Mesothelial cell of epicardium (in vitro differentiated cells): ENCODE data around the gene RAD51B. TPM values are rescaled to one million over a fixed set of nuclear protein-coding genes. Genes with fewer than 3 reads are reported as not detected.

Experiments
- DNase-seq, 2 experiments: peaks; one replicate each; pipeline ENCODE4 v3.0.0; 2021; ENCODE audit warnings: low spot score in 2 of 2; ENCODE audit not compliant: unreplicated experiment in 2 of 2
- H3K27ac Mint-ChIP-seq: 2 replicates; pipeline ENCODE4 v1.8.0; 2021; ENCODE audit warnings: mixed read lengths
- H3K27me3 Mint-ChIP-seq: 2 replicates; pipeline ENCODE4 v1.8.0; 2021; ENCODE audit warnings: low read depth, mixed read lengths
- H3K36me3 Mint-ChIP-seq: 2 replicates; pipeline ENCODE4 v1.8.0; 2021; ENCODE audit warnings: mixed read lengths
- H3K4me1 Mint-ChIP-seq: 2 replicates; pipeline ENCODE4 v1.8.0; 2021; ENCODE audit warnings: mixed read lengths
- H3K4me3 Mint-ChIP-seq: 2 replicates; pipeline ENCODE4 v1.8.0; 2021; ENCODE audit warnings: mild to moderate bottlenecking, moderate library complexity, mixed read lengths
- H3K9me3 Mint-ChIP-seq: 2 replicates; pipeline ENCODE4 v1.8.0; 2021; ENCODE audit warnings: mixed read lengths
- total RNA-seq: library from RNA; stranded (reverse); gene quantifications from 3 replicates; pipeline ENCODE4 v1.2.1, GENCODE V29; 2021
- TF ChIP-seq, protein P1 (sequence below): fragments of 200-600 bp; sonication (generic); IDR thresholded peaks from one replicate; pipeline ENCODE4 v1.5.0; 2021; ENCODE audit warnings: antibody characterized with exemption; ENCODE audit not compliant: unreplicated experiment

RAD51B gene
- total RNA-seq, 1 donor from 2014 or later = 34.7 TPM

DNA sequence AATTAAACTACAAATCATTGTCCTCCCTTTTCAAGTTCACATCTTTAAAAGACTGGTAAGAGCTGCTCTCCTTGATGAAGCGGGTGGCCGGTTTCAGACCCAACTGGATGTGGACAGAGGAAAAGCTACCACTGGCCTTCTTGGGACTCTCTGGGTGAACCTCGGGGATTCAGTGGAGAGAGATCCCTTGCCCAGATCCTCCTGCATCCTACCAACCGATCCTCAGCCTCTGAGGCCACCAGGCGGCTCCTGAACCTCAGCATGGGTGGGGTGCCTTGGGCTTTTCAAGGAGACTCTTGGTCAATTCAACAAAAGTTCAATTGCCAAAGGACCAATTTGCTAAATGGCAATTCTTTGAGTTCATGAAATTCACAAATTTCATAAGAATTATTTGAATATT is 888.8 kb downstream of the RAD51B start:
- Mint-ChIP-seq H3K36me3 (no peaks in the 10 kb centered on the region), H3K27ac (no peak overlapping the region), H3K4me1 (peaks cover 36% of the 10 kb centered on the region), H3K9me3 (no peaks in the 10 kb centered on the region), H3K27me3 (no peaks in the 10 kb centered on the region), H3K4me3 (no peak overlapping the region)
- TF ChIP-seq, protein P1, sequence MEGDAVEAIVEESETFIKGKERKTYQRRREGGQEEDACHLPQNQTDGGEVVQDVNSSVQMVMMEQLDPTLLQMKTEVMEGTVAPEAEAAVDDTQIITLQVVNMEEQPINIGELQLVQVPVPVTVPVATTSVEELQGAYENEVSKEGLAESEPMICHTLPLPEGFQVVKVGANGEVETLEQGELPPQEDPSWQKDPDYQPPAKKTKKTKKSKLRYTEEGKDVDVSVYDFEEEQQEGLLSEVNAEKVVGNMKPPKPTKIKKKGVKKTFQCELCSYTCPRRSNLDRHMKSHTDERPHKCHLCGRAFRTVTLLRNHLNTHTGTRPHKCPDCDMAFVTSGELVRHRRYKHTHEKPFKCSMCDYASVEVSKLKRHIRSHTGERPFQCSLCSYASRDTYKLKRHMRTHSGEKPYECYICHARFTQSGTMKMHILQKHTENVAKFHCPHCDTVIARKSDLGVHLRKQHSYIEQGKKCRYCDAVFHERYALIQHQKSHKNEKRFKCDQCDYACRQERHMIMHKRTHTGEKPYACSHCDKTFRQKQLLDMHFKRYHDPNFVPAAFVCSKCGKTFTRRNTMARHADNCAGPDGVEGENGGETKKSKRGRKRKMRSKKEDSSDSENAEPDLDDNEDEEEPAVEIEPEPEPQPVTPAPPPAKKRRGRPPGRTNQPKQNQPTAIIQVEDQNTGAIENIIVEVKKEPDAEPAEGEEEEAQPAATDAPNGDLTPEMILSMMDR = no peak
- no peak for DNase-seq

- no peak for DNase-seq
- H3K27me3 Mint-ChIP-seq = no peaks in the 10 kb centered on the region
- H3K36me3 Mint-ChIP-seq = no peaks in the 10 kb centered on the region
- no peaks in the 10 kb centered on the region for H3K9me3 Mint-ChIP-seq
- TF ChIP-seq, protein P1 = no peak
- H3K27ac Mint-ChIP-seq = no peak overlapping the region
- no peak overlapping the region for H3K4me3 Mint-ChIP-seq
- H3K4me1 Mint-ChIP-seq = peaks cover 42% of the 10 kb centered on the region
Measured at GRCh38 chr14:68709007-68709406, 889.4 kb downstream of the RAD51B start.

- TF ChIP-seq, protein P1 = no peak
- no peak for DNase-seq
- no peak overlapping the region for H3K4me3 Mint-ChIP-seq
- H3K27me3 Mint-ChIP-seq = no peaks in the 10 kb centered on the region
- H3K4me1 Mint-ChIP-seq = peaks cover 38% of the 10 kb centered on the region
- H3K9me3 Mint-ChIP-seq = no peaks in the 10 kb centered on the region
- no peak overlapping the region for H3K27ac Mint-ChIP-seq
- H3K36me3 Mint-ChIP-seq = no peaks in the 10 kb centered on the region
Measured at GRCh38 chr14:68710776-68711175, 891.2 kb downstream of the RAD51B start.

- H3K27ac Mint-ChIP-seq = peak overlapping the region; percentile 33
- no peaks in the 10 kb centered on the region for H3K27me3 Mint-ChIP-seq
- DNase-seq = no peak
- no peak overlapping the region for H3K4me3 Mint-ChIP-seq
- no peaks in the 10 kb centered on the region for H3K9me3 Mint-ChIP-seq
- H3K4me1 Mint-ChIP-seq = peaks cover 31% of the 10 kb centered on the region
- TF ChIP-seq, protein P1 = no peak
- H3K36me3 Mint-ChIP-seq = no peaks in the 10 kb centered on the region
Measured at GRCh38 chr14:68711561-68712309, 892.2 kb downstream of the RAD51B start.

DNA sequence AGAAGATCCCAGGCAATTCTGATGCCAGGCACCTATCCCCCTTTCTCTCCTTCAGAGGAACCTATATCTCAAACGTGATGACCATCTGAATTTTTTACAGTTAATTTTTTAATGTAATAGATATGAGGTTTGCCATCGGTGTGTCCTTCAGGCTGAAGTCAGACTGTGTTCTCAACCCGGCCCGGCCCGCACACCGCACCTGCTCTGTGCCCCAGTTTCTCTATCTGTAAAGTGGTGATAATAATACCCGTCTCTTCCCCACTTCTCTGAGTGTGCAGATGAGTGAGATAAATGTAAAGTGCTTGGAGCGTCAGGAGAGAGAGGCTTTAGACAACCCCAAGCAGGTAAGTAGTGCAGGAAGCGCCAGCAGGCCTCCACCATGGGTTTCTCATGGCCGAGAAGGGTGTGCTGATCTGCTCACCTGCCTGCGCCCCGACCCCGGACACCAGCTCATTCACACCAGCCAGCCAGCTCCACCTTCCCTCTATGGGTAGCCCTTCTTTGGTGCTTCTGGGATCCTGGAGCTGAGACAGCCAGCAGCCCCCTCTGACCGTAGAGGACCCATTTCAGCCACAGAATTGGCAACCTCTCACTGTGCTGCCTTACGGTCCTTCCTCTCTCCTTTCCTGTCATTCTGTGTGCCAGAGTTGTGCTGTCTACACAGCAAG is 893.3 kb downstream of the RAD51B start:
- DNase-seq = no peak
- no peaks in the 10 kb centered on the region for H3K27me3 Mint-ChIP-seq

More for the DNA sequence above, 893.3 kb downstream of the RAD51B start:
- TF ChIP-seq, protein P1 = no peak
- Mint-ChIP-seq H3K36me3 (no peaks in the 10 kb centered on the region), H3K4me3 (no peak overlapping the region), H3K4me1 (peaks cover 22% of the 10 kb centered on the region), H3K27ac (no peak overlapping the region), H3K9me3 (no peaks in the 10 kb centered on the region)
